MM.1S (cell line): ENCODE results near the gene BID.

Experiments
- DNase-seq: peaks from one replicate; pipeline ENCODE4 v3.0.0-alpha.2; 2015
- H2AFZ ChIP-seq: fragments of 300-600 bp; sonication (generic); 2 replicates; pipeline ENCODE4 v1.6.0; 2016; ENCODE audit warnings: antibody characterized with exemption, low read length
- H3F3A ChIP-seq: fragments of 300-600 bp; sonication (generic); 2 replicates; pipeline ENCODE4 v1.6.1; 2016; ENCODE audit warnings: mild to moderate bottlenecking, antibody characterized with exemption, low read length, moderate library complexity, mixed read lengths; ENCODE audit not compliant: insufficient read depth
- H3K27ac ChIP-seq: fragments of 300-600 bp; sonication (generic); 2 replicates; pipeline ENCODE4 v1.5.1; 2016; ENCODE audit warnings: mild to moderate bottlenecking, low read length
- H3K27me3 ChIP-seq: fragments of 300-600 bp; sonication (generic); replicated peaks from 2 replicates; pipeline ENCODE4 v1.6.0; 2016; ENCODE audit warnings: low read length; ENCODE audit not compliant: insufficient read depth
- H3K36me3 ChIP-seq: fragments of 300-600 bp; sonication (generic); replicated peaks from 2 replicates; pipeline ENCODE4 v1.6.1; 2016; ENCODE audit warnings: mild to moderate bottlenecking, low read length, mixed read lengths; ENCODE audit not compliant: insufficient read depth
- H3K4me1 ChIP-seq: fragments of 300-600 bp; sonication (generic); 2 replicates; pipeline ENCODE4 v1.6.1; 2016; ENCODE audit warnings: low read length, mixed read lengths
- H3K4me2 ChIP-seq: fragments of 300-600 bp; sonication (generic); 2 replicates; pipeline ENCODE4 v1.6.0; 2016; ENCODE audit warnings: low read depth, low read length
- H3K4me3 ChIP-seq: fragments of 300-600 bp; sonication (generic); 2 replicates; pipeline ENCODE4 v1.5.1; 2016; ENCODE audit warnings: low read length, mixed read lengths
- H3K79me2 ChIP-seq: fragments of 300-600 bp; sonication (generic); 2 replicates; pipeline ENCODE4 v1.6.1; 2016; ENCODE audit warnings: mixed run types, low read length, mixed read lengths
- H3K9ac ChIP-seq: fragments of 300-600 bp; sonication (generic); 2 replicates; pipeline ENCODE4 v1.6.1; 2016; ENCODE audit warnings: low read length, mixed read lengths
- H3K9me2 ChIP-seq: fragments of 300-600 bp; sonication (generic); replicated peaks from 2 replicates; pipeline ENCODE4 v1.6.1; 2016; ENCODE audit warnings: mild to moderate bottlenecking, low read length, mixed read lengths; ENCODE audit not compliant: insufficient read depth
- H3K9me3 ChIP-seq: fragments of 300-600 bp; sonication (generic); replicated peaks from 2 replicates; pipeline ENCODE4 v1.6.1; 2016; ENCODE audit warnings: mild to moderate bottlenecking, low read length, mixed read lengths; ENCODE audit not compliant: insufficient read depth
- H4K20me1 ChIP-seq: fragments of 300-600 bp; sonication (generic); 2 replicates; pipeline ENCODE4 v1.6.1; 2016; ENCODE audit warnings: mild to moderate bottlenecking, low read length, moderate library complexity, mixed read lengths; ENCODE audit not compliant: insufficient read depth
- EZH2 ChIP-seq: fragments of 300-600 bp; sonication (generic); optimal IDR thresholded peaks from 2 replicates; pipeline ENCODE3; 2017; ENCODE audit warnings: low read depth, mild to moderate bottlenecking, antibody characterized with exemption, low read length, mixed read lengths
- EZH2phosphoT487 ChIP-seq: fragments of 300-600 bp; sonication (generic); IDR thresholded peaks from 2 replicates; pipeline ENCODE4 v1.6.1; 2018; ENCODE audit warnings: antibody characterized with exemption, low read length
- TF ChIP-seq, protein P1 (sequence below): fragments of 300-600 bp; sonication (generic); IDR thresholded peaks from 2 replicates; pipeline ENCODE4 v1.5.1; 2016; ENCODE audit warnings: antibody characterized with exemption, low read length, mixed read lengths

The BID gene

DNA sequence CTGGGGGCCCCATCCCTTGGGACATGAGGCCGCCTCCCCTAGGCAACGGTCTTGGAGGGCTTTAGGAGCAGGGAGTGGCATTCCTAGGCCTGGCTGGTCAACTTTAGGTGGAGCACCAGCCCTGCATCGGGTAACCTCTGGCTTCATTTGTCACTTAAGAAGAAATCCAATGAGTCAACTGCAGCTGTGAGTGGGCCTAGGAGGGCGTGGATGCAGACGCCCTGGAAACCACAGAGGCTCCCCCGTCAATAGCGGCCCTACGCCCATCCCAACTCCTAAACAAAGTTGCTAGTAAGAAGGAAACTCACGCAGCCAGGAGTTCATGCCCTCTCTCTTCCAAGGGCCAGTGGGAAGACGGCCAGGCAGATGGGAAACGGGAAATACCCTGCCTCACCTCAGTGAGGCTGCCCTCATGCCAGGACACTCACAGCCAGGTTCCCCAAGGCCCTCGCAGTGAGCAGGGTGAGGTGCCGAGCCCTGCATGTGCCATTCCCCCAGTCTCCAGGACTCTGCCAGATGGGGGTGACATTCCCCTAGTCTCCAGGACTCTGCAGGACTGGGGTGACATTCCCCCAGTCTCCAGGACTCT lies 20.8 kb downstream of the BID start:
- Histone ChIP-seq H2AFZ (no peak overlapping the region), H4K20me1 (no peaks in the 10 kb centered on the region), H3K79me2 (peaks cover 64% of the 10 kb centered on the region), H3K36me3 (no peaks in the 10 kb centered on the region), H3K27me3 (no peaks in the 10 kb centered on the region), H3K9me2 (no peaks in the 10 kb centered on the region), H3K4me1 (no peaks in the 10 kb centered on the region), H3K4me2 (no peak overlapping the region), H3K9ac (no peak overlapping the region), H3K9me3 (no peaks in the 10 kb centered on the region), H3K27ac (no peak overlapping the region), H3K4me3 (no peak overlapping the region), H3F3A (no peaks in the 10 kb centered on the region)
- no peak for DNase-seq
- TF ChIP-seq, protein P1, sequence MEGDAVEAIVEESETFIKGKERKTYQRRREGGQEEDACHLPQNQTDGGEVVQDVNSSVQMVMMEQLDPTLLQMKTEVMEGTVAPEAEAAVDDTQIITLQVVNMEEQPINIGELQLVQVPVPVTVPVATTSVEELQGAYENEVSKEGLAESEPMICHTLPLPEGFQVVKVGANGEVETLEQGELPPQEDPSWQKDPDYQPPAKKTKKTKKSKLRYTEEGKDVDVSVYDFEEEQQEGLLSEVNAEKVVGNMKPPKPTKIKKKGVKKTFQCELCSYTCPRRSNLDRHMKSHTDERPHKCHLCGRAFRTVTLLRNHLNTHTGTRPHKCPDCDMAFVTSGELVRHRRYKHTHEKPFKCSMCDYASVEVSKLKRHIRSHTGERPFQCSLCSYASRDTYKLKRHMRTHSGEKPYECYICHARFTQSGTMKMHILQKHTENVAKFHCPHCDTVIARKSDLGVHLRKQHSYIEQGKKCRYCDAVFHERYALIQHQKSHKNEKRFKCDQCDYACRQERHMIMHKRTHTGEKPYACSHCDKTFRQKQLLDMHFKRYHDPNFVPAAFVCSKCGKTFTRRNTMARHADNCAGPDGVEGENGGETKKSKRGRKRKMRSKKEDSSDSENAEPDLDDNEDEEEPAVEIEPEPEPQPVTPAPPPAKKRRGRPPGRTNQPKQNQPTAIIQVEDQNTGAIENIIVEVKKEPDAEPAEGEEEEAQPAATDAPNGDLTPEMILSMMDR: no peak
- no peak for TF ChIP-seq EZH2
- TF ChIP-seq EZH2phosphoT487: no peak

DNA sequence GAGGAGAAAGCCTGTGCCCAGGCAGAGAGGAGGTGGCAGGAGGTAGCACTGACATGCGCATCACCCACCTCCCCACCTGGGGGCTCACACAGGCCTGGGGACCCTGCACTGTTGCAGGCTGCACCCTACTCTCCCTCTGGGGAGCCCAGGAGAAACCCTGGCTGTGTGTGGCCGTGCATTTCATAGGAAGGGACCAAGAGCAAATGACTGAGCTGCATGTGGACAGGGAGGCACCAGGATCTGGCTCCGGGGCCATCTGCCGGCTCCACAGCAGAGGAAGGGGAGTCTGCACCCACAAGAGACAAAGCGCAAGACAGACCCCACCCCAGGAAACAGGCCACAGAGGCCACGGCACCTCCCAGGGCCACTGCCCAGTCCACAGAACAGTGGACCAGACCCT lies 22.7 kb downstream of the BID start:
- no peak for DNase-seq
- no peaks in the 10 kb centered on the region for H3K27me3 ChIP-seq
- H3K9me3 ChIP-seq: no peaks in the 10 kb centered on the region
- H4K20me1 ChIP-seq: no peaks in the 10 kb centered on the region
- no peak overlapping the region for H2AFZ ChIP-seq
- H3K79me2 ChIP-seq: peaks cover 50% of the 10 kb centered on the region
- H3K4me1 ChIP-seq: no peaks in the 10 kb centered on the region
- H3K4me3 ChIP-seq: no peak overlapping the region
- no peaks in the 10 kb centered on the region for H3K36me3 ChIP-seq
- H3K4me2 ChIP-seq: no peak overlapping the region
- H3K9ac ChIP-seq: no peak overlapping the region
- H3K9me2 ChIP-seq: no peaks in the 10 kb centered on the region
- no peaks in the 10 kb centered on the region for H3F3A ChIP-seq
- no peak overlapping the region for H3K27ac ChIP-seq
- no peak for TF ChIP-seq EZH2phosphoT487
- TF ChIP-seq, protein P1: no peak
- no peak for TF ChIP-seq EZH2

DNA sequence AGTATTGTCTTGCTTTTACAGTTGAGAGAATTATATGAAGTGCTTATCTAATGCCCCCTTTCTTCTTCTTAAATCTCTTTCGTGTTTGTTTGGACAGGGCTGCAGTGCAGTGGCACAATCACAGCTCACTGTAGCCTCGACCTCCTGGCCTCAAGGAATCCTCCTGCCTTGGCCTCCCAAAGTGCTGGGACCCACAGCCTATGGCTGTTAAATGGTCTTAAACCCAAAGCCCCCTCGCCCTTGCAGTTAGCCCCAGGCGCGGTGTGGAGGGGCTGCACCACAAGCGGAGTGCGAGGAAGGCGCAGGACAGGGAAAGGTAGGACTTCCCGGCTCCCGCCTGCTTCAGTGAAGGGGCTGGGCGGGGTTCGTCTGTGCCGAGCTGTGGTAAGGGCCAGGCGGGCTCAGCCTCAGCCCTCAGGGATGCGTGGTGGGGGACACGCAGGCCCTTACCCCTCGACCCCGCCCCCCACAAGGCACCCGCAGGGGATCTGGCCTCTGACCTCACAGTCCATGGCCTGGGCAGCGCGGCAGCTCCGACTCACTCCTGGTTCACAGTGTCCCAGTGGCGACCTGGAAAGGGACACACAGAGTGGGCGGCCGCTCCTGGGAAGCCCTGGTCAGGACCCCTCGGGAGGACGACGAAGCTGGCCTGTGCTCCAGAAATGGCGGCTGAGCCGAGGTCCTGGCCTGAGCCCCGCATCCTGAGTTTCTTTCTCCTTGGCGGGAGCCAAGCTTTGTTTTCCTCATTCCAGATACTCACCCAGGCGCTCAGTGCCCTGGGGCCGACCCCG lies 24.5 kb downstream of the BID start:
- Histone ChIP-seq H3K27ac (no peak overlapping the region), H3F3A (no peaks in the 10 kb centered on the region), H3K9ac (no peak overlapping the region), H3K4me2 (no peak overlapping the region), H3K4me1 (no peaks in the 10 kb centered on the region), H3K9me3 (no peaks in the 10 kb centered on the region), H3K4me3 (no peak overlapping the region), H4K20me1 (no peaks in the 10 kb centered on the region), H3K27me3 (no peaks in the 10 kb centered on the region), H3K79me2 (peaks cover 40% of the 10 kb centered on the region), H2AFZ (no peak overlapping the region), H3K9me2 (no peaks in the 10 kb centered on the region), H3K36me3 (no peaks in the 10 kb centered on the region)
- TF ChIP-seq EZH2phosphoT487: no peak
- TF ChIP-seq EZH2: no peak
- TF ChIP-seq, protein P1: no peak
- no peak for DNase-seq
